Activated T-cell treated with anti-CD3 and anti-CD28 coated beads for 48 hours (primary cell): ENCODE measurements around the gene POPDC3.
"Not testable (repeated sequence)": the region's sequence is repeated elsewhere in the genome, so short reads cannot be mapped to it uniquely, and the experiment has no call there.

Experiments
- DNase-seq: peaks from one replicate; pipeline ENCODE4 v3.0.0-alpha.2; 2020; ENCODE audit warnings: low read depth

The POPDC3 gene

GRCh38 chr6:105194591-105194990 is 14.8 kb upstream of the POPDC3 start:
- no peak for DNase-seq

DNA sequence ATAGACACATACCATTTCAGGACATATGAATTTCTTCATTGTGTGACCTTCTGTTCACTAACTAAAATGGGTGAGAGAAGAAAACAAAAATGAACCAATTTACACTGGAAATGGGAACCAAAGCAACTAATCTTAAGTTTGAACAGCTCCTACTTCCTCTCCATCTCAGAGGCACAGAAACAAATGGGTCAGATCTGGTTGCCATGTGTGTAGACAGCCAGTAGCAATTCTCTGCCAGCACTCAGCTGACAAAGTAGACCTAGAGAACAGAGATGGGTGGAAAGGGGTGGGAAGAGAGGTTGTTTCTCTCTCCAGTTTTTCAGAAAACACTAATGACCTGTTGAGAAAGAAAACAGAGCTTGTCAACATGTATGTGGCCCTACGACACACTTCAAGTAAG is 14.3 kb upstream of the POPDC3 start:
- DNase-seq = no peak

GRCh38 chr6:105193647-105194046 is 13.8 kb upstream of the POPDC3 start:
- DNase-seq = no peak

DNA sequence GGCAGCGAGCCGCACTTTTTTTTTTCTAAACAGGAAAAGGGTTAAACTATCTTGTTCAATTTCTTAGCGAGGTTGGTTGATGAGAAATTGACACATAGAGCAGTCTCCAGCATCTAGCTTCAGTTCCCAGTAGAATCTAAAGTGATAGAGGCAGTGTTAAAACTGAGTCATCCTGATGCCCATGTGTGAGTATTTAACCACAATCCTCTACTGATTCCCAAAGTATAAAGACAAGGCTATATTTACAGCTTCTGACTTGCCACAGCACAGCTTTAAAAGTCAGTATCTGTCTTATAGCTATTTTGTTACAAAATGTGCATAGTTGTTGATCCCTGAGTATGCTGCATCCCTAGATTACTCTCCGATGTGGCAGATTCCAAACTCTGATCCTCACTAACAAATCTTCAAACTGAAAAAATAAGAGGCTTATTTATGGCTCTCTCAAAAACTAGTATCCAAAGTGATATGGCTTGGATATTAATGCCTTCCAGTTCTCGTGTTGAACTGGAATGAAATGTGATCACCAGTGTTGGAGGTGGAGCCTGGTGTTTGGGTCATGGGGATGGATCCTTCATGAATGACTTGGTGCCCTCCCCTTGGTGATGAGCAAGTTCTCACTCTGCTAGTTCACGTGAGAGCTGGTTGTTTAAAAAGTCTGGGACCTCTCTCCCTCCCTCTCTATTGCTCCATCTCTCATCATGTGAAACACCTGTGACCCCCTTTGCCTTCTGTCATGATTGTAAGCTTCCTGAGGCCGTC is 13.1 kb upstream of the POPDC3 start:
- no peak for DNase-seq

DNA sequence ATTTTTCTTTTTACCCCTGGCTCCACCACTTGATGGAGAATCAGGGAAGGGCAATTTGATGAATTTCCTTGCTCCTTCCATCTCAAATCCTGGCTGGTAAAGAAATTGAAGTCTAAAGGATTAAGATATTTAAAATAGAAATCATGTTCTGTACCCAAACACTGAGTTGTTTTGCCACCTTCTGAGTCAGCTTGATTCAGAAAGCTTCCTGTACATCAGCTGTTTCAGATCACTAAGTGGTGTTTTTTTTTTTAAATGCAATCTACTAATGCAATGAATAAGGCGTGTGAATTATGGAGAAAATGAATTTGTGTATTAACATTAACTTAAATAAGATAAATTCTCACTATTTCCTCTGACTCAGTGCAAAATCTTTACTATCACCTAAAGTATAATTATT is 11.5 kb upstream of the POPDC3 start:
- no peak for DNase-seq

DNA sequence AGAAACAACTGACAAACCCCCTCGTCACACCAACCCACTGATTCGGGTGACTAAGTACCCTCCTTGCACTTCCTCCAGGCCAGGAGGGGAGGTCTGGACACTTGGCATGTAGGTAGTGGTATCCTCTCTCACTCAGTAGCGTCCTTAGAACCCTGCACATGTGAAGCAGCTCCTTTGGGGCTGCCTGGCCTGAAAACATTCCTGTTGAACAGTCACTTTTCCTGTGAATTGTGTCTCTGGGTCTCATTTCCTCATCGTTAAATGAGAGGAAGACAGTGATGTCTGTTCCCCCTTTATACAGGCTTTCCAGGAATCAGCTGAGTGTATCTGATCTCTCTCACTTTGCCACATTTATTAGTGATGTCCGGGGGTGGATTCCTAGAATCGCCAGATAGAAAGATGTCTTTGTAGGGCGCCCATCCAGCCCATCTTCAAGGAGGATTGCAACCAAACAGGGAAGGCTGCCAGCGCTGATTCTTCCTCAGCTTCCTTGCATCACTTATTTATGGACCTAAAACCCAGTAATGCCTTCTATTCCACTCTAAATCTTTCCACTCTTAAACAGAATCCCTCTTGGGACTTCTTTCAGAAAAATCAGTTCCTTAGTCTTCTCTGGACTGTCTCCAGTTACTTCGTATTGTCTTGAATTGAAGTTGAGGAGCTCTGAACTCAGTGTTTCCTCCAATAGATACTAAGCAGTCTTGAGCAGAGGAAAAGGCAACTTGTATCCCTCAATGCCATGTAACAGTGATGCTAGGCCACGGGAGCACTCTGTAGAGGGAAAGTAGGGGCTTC is 9.4 kb upstream of the POPDC3 start:
- no peak for DNase-seq

DNA sequence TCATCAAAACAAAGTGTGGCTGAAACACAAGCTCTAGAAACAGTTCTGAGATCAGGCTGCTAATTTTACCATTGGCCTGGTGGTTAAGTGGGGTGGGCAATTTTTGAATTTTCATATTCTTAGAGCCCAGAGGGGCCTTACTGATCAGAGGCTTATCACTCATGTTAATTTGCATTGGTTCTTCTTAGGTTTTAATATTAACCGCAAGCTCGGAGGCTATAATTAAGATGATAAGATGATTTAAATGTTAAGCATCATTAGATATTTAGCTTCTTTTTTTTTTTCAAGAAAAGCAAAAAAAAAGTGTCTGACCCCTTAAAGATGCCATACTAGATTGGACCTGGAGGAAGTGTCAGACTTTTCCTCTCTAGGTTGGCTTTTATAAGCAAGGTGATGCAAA is 8.4 kb upstream of the POPDC3 start:
- no peak for DNase-seq

DNA sequence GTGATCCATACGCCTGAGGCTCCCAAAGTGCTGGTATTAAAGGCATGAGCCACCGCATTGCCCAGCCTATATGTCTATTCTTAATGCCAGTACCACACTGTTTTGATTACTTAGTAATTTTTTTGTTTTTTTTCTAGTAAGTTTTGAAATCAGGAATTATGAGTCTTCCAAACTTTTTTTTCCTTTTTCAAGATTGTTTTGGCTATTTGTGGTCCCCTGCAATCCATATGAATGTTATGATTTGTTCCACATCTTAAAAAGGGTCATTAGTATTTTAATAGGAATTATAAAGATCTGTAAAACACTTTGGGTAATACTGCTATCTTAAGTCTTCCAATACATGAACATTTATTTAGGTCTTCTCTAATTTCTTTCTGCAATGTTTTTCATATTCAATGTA is 6.8 kb upstream of the POPDC3 start:
- DNase-seq = no peak

- DNase-seq = no peak
Measured at GRCh38 chr6:105184921-105185320, 5.1 kb upstream of the POPDC3 start.

DNA sequence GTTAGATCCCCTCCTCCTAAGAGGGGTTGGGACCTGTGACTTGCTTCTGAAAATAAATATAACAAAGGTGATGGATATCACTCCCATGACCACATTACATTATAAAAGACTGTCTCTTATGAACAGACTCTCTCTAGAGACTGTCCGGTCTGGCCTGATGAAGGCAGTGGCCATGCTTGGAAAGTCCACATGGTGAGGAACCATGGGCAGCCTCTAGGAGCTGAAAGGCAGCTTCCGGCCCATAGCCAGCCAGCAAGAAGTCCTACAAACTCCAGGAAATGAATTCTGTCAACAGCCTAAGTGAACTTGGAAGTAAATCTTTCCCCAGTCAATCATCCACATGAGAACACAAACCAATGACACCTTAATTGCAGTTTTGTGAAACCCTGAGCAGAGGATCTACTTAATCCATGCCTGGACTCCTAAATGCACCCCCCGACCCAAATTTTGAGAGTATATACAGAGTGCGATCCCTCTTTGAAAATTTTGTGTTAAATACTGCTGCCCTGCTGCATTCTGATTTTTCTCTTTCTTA is 2.2 kb upstream of the POPDC3 start:
- no peak for DNase-seq

DNA sequence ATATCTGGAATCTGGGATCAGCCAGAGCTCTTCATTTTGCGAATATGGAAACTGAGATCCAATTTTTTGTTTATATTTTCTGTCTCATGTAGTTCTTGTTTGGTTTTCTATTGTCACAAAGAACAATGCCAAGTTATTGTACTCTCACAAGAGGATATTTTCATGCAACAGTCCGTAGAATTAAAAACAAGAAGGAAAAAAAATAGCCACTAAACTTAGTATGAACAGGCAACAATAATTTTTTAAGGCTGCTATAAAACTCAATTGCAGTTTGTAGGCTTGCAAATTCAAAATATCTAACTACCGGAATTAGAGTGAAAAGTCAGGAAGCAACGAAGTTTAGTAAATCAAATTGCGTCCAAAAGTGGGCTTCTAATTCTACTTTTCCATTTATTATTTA is 1.2 kb downstream of the POPDC3 start:
- DNase-seq = no peak

DNA sequence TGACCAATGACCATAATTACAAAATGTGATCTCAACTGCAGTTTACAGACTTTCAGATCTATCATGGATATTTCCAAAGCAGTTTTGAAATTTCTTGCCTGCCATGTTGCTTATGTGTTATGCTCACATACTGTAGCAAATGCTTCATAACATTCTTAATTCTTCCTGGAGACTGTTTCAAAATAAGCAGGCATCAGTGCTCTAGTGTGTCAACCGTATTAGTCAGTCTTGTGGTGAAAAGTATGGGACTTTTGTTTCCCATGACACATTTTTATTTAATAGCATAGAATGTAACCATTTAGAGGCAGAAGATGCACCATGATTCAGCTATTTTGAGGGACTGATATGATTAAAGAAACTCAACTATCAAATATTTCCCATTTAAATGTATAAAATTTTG is 1.7 kb downstream of the POPDC3 start:
- no peak for DNase-seq

GRCh38 chr6:105177556-105177955 is 2.3 kb downstream of the POPDC3 start:
- no peak for DNase-seq

GRCh38 chr6:105174512-105174911 is 5.3 kb downstream of the POPDC3 start:
- no peak for DNase-seq

DNA sequence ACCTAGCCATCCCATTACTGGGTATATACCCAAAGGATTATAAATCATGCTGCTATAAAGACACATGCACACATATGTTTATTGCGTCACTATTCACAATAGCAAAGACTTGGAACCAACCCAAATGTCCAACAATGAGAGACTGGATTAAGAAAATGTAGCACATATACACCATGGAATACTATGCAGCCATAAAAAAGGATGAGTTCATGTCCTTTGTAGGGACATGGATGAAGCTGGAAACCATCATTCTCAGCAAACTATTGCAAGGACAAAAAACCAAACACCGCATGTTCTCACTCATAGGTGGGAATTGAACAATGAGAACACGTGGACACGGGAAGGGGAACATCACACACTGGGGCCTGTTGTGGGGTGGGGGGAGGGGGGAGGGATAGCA is 7.3 kb downstream of the POPDC3 start:
- not testable (repeated sequence) for DNase-seq

- DNase-seq = no peak
Measured at GRCh38 chr6:105170059-105170458, 9.8 kb downstream of the POPDC3 start.

- no peak for DNase-seq
Measured at GRCh38 chr6:105167914-105168313, 11.9 kb downstream of the POPDC3 start.

DNA sequence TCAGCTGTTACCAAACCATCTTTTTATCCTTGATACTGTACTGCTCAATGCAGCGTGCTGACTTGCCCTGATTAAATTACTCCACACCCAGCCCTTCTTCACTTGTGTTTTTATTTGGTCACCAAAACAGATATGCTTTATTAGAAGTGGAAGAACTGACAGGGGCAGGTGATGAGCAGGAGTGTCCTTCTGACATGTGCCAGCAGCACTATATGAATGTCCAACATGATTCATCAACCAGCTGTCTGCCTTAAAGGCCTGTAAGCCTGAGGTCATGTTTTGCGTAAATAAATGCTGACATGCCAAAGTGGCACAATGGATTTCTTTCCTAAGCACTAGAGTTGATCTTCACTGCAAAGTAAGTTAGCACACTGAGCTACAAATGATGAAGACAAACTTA is 15.4 kb downstream of the POPDC3 start:
- no peak for DNase-seq

DNA sequence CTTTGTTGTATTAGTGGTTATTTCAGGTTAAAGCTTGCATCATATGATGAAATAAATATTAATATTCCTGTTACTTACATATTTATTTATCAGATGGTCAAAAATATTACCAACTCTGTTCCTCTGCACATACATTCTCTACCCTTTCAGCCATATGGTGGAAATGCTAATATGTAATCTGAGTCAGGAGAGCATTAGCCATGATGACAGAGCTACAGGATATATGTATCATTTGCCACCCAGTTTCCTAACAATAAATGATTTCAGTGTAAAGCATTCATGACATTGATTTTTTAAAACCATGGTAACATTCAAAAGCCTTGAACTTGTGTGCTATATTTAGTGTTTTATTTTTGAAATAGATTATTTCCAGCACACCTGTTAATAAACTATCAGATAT is 16.6 kb downstream of the POPDC3 start:
- DNase-seq = no peak

DNA sequence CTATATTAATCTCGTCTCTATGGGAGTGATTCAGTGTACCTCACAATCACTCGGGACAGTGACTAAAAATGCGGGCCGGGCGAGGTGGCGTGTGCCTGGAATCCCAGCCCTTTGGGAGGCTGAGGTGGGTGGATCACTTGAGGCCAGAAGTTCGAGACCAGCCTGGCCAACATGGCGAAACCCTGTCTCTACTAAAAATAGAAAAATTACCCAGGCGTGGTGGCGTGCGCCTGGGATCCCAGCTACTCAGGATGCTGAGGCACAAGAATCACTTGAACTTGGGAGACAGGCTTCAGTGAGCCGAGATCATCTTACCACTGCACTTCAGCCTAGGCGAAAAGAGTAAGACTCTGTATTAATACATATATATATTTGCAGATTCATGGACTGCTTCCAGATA is 17.4 kb downstream of the POPDC3 start:
- DNase-seq = no peak

DNA sequence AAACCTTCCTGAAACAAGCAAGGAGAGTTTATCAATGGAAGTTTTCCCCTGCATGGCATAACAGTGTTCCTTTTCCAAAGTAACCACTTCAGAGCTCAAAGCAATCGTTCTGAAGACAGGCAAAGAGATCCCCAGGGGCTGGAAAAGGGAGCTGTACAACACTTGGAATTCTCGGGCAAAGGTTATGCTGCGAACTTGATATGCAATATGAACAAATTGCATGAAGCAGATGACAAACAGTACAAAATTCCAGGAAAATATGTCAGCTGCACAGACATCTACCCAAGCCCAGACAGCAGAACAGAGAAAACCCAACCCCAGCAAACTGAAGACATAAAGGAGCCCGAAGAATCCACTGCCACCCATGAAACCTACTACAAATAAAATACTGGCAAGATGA is 18.4 kb downstream of the POPDC3 start:
- no peak for DNase-seq

DNA sequence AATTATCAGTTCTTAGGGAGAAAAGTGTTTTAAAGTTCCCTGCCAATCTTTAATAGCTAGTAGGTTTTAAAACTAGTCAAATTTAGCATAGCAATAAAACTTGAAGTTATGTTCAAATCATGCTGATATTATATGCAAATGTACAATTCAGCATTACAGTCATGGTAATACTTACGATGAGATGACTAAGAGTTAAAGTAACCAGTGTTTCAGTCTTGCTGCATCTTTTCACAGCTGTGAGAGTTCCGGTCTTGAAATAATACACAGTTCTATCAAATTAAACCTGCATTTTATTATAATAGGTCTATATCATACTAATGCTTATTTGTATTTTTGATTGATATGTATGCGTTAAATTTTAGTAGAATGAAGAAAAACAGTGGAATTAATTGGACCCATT is 26.1 kb downstream of the POPDC3 start:
- no peak for DNase-seq

DNA sequence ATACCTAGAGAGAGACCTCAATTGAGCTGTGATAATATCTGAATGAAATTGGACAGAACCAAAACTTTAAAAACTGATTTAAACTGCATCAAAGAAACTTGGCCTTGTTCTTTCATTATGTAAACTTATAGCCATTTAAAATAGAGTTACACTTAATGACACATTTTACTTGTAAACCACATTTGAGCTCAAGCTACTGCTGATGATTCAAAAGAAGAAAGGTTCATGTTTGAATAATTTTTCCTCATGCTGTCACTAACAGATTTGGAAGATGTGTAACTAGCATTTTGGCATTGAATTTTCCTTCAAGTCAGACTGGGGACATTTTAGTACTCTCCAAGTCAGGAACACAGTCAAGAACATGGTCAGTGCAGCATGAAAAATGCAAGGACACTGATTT is 26.9 kb downstream of the POPDC3 start:
- DNase-seq = no peak
